ENCODE measurements around the gene CCDC24.

Gene CCDC24

DNA sequence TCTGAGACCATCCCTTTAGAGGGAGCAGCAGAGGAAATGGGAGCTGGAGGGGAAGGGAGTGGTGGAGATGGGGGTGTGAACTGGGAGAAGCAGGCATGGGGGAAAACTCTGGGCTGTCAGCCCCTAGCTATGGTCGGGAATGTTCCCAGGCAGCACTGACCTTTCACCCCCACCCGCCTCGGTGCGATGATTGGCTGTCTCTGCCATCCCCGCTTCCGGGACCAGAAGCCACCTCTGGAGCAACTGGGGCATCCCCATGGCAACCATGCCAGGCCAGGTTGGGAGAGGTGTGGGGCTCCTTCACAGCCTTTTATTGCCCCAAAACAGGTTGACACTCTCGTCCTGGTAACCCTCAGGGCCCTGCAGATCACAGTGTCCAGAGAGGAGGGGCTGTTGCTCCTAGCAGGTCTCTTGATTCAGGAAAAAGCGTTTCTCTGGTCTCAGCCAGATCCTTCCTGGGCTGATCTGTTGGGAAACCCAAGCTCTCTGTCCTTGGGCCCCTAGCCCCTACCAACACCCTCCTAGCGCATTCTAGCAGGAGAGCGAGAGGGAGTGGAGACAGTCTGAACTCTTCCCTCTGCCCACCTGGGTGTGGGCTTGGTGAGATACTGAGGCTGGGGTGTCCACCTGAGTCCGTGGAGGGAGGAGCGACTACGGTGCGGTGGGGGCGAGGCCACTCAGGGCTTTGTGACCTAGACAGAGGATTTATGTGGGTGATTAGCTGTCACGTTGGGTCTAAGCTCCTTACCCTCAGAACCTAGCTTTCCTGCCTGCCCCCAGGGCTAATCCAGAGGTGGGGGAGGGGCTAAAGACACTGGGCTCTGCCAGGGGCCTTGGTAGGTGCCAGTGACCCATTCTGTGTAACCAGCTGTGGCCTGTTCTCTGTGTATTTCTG is 52.0 kb downstream of the CCDC24 start:
- TF ChIP-seq ZFX (IDR thresholded peaks at IDR 0.05) = no peak
- TF ChIP-seq, protein P1, sequence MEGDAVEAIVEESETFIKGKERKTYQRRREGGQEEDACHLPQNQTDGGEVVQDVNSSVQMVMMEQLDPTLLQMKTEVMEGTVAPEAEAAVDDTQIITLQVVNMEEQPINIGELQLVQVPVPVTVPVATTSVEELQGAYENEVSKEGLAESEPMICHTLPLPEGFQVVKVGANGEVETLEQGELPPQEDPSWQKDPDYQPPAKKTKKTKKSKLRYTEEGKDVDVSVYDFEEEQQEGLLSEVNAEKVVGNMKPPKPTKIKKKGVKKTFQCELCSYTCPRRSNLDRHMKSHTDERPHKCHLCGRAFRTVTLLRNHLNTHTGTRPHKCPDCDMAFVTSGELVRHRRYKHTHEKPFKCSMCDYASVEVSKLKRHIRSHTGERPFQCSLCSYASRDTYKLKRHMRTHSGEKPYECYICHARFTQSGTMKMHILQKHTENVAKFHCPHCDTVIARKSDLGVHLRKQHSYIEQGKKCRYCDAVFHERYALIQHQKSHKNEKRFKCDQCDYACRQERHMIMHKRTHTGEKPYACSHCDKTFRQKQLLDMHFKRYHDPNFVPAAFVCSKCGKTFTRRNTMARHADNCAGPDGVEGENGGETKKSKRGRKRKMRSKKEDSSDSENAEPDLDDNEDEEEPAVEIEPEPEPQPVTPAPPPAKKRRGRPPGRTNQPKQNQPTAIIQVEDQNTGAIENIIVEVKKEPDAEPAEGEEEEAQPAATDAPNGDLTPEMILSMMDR (conservative IDR thresholded peaks at IDR 0.05) = no peak
- no peak overlapping the region for H3K27ac ChIP-seq

DNA sequence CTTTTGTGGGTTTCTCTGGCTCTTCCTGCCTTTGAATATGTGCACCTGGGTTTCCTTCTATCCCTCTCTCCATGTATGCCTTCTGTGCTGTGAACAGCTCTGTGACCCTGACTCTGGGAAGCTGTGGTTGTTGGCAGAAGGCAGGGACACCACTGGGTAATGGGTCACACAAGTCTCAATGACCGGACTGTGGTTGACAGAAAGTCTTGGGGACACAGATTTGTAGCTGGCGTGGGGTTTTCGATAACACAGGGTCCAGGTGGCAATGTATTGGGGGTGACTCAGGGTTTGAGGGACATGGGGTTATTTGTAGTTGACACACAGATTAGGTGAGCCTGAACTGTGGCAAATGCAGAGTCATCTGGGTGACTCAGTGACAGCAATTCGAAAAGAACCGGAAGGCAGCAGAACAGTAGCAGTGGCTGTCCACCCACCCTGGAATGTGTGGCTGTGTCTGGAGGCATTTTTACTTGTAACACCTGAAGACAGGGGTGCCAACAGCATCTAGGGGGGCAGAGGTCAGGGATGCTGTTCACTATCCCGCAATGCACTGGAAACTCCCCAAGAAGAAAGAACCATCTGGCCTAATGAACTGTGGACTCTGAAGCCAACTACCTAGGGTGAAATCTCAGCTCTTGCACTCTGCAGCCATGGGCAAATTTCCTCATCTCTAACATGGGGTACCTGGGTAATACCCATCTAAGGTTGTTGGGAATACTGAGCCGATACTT is 52.8 kb downstream of the CCDC24 start:
- H3K27ac ChIP-seq = no peak overlapping the region

DNA sequence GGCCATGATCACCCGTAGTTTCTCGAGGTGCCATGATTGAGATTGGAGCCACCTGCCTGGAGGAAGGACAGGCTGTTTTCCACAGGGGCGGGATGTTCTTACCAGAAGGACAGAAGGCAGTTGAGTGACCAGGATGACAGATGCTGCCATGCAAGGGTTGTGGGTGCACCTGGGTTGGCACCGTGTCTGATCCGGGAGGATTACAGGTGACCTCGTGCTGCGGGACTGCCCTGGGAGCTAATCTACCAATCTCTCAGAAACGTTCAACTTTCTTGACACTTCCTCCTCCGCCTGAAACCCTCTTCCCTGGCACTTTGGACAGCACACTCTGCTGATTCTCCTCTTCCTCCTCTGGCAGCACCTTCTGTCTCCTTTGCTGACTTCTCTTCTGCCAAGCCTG is 53.7 kb downstream of the CCDC24 start:
- TF ChIP-seq, protein P1 (conservative IDR thresholded peaks at IDR 0.05) = no peak
- TF ChIP-seq ZFX (IDR thresholded peaks at IDR 0.05) = no peak
- H3K27ac ChIP-seq = no peak overlapping the region

More for the DNA sequence above, 52.8 kb downstream of the CCDC24 start:
- TF ChIP-seq, protein P1 (conservative IDR thresholded peaks at IDR 0.05) = no peak
- TF ChIP-seq ZFX (IDR thresholded peaks at IDR 0.05) = no peak
